HEK293T (cell line): ENCODE data around the gene TRIM29.

ENCODE experiments used
- ELF4 ChIP-seq: fragments of 450-650 bp; IDR thresholded peaks from 2 replicates; pipeline ENCODE4 v1.6.1; 2017; ENCODE audit warnings: antibody characterized with exemption
- FOXA1 ChIP-seq: fragments of 450-650 bp; IDR thresholded peaks from 2 replicates; pipeline ENCODE4 v1.6.1; 2016; ENCODE audit warnings: mild to moderate bottlenecking
- FOXK2 ChIP-seq: fragments of 450-650 bp; IDR thresholded peaks from 2 replicates; pipeline ENCODE4 v1.6.1; 2016; ENCODE audit warnings: mild to moderate bottlenecking
- HDGF ChIP-seq: fragments of 450-650 bp; IDR thresholded peaks from 2 replicates; pipeline ENCODE4 v1.6.1; 2017; ENCODE audit warnings: antibody characterized with exemption, borderline replicate concordance
- LEF1 ChIP-seq: fragments of 450-650 bp; IDR thresholded peaks from 2 replicates; pipeline ENCODE4 v1.6.1; 2017; ENCODE audit warnings: mild to moderate bottlenecking, borderline replicate concordance
- PKNOX1 ChIP-seq: fragments of 450-650 bp; IDR thresholded peaks from 2 replicates; pipeline ENCODE4 v1.6.1; 2016
- SP1 ChIP-seq: fragments of 450-650 bp; IDR thresholded peaks from 2 replicates; pipeline ENCODE4 v1.6.1; 2017
- SUZ12 ChIP-seq: fragments of 450-650 bp; IDR thresholded peaks from 2 replicates; pipeline ENCODE4 v1.6.1; 2016; ENCODE audit warnings: mild to moderate bottlenecking
- ZNF384 ChIP-seq: fragments of 450-650 bp; IDR thresholded peaks from 2 replicates; pipeline ENCODE4 v1.6.1; 2016

- TF ChIP-seq SUZ12: no peak
- TF ChIP-seq LEF1: no peak
- TF ChIP-seq PKNOX1: no peak
- TF ChIP-seq FOXK2: no peak
- TF ChIP-seq ZNF384: no peak
- TF ChIP-seq HDGF: no peak
- no peak for TF ChIP-seq ELF4
- TF ChIP-seq FOXA1: no peak
- TF ChIP-seq SP1: no peak
Measured at GRCh38 chr11:120184371-120184945, 46.5 kb upstream of the TRIM29 start.
